ENCODE measurements around the gene GNAQ.
A peak's percentile ranks its signal among the peaks of the same experiment; 100 is the strongest.
"Not testable (repeated sequence)": the region's sequence is repeated elsewhere in the genome, so short reads cannot be mapped to it uniquely, and the experiment has no call there.

The GNAQ gene

GRCh38 chr9:78031444-78031892 lies at the start of gene GNAQ:
Gene GNAQ (minus strand): TSS chr9:78031811. CDS start chr9:78031235, 576 bp downstream.
- no peak for DNase-seq (ENCODE audit: low spot score)

GRCh38 chr9:78074385-78075291 lies 43.0 kb upstream of the GNAQ start:
- DNase-seq (ENCODE audit: low spot score): peak; percentile 57

- DNase-seq (ENCODE audit: low spot score): no peak
These were observed 42.1 kb upstream of the GNAQ start for GRCh38 chr9:78073722-78074121.

- no peak for DNase-seq (ENCODE audit: low spot score)
These were observed 41.1 kb upstream of the GNAQ start for GRCh38 chr9:78072586-78073199.

- no peak for DNase-seq (ENCODE audit: low spot score)
These were observed 38.9 kb upstream of the GNAQ start for GRCh38 chr9:78070521-78070920.

- no peak for DNase-seq (ENCODE audit: low spot score)
These were observed 32.5 kb upstream of the GNAQ start for GRCh38 chr9:78064075-78064474.

- DNase-seq (ENCODE audit: low spot score): no peak
These were observed 31.1 kb upstream of the GNAQ start for GRCh38 chr9:78062710-78063109.

GRCh38 chr9:78054218-78054617 lies 22.6 kb upstream of the GNAQ start:
- not testable (repeated sequence) for DNase-seq (ENCODE audit: low spot score)

GRCh38 chr9:78053627-78054026 lies 22.0 kb upstream of the GNAQ start:
- no peak for DNase-seq (ENCODE audit: low spot score)

- DNase-seq (ENCODE audit: low spot score): no peak
These were observed 18.8 kb upstream of the GNAQ start for GRCh38 chr9:78050421-78050820.

GRCh38 chr9:78049484-78049883 lies 17.9 kb upstream of the GNAQ start:
- DNase-seq (ENCODE audit: low spot score): no peak

GRCh38 chr9:78047106-78047505 lies 15.5 kb upstream of the GNAQ start:
- DNase-seq (ENCODE audit: low spot score): no peak

- DNase-seq (ENCODE audit: low spot score): no peak
These were observed 14.5 kb upstream of the GNAQ start for GRCh38 chr9:78046112-78046511.

- DNase-seq (ENCODE audit: low spot score): no peak
These were observed 13.3 kb upstream of the GNAQ start for GRCh38 chr9:78044886-78045285.

GRCh38 chr9:78044189-78044588 lies 12.6 kb upstream of the GNAQ start:
- DNase-seq (ENCODE audit: low spot score): no peak

- no peak for DNase-seq (ENCODE audit: low spot score)
These were observed 10.4 kb upstream of the GNAQ start for GRCh38 chr9:78041971-78042370.

GRCh38 chr9:78040726-78041125 lies 9.1 kb upstream of the GNAQ start:
- DNase-seq (ENCODE audit: low spot score): no peak

GRCh38 chr9:78038620-78039300 lies 7.1 kb upstream of the GNAQ start:
- DNase-seq (ENCODE audit: low spot score): no peak

- peak; percentile 73 for DNase-seq (ENCODE audit: low spot score)
These were observed 3.9 kb upstream of the GNAQ start for GRCh38 chr9:78035383-78035993.

- DNase-seq (ENCODE audit: low spot score): no peak
These were observed 2.3 kb upstream of the GNAQ start for GRCh38 chr9:78033870-78034269.

- DNase-seq (ENCODE audit: low spot score): no peak
These were observed 1.3 kb upstream of the GNAQ start for GRCh38 chr9:78032730-78033457.
